Right cardiac atrium (tissue), 5 donors: ENCODE data around the gene PEX3. TPM values are rescaled to one million over a fixed set of nuclear protein-coding genes. Genes with fewer than 3 reads are reported as not detected.
A peak's percentile ranks its signal among the peaks of the same experiment; 100 is the strongest.

ENCODE experiments used
- ATAC-seq, 2 donors: fragments of 200-7000 bp; cut with Tn5 transposase; one replicate each; pipeline versions ENCODE4 v1.8.0 to v1.9.1; 2020; ENCODE audit warnings: moderate library complexity in 2 of 2, mild to moderate bottlenecking in 1 of 2
- DNase-seq, 3 donors: peaks; one replicate each; pipeline ENCODE4 v3.0.0-alpha.2; 2020
- H3K27ac ChIP-seq: one replicate; pipeline ENCODE4 v1.5.1; 2013; ENCODE audit warnings: mild to moderate bottlenecking, low read length, control low read depth, moderate library complexity
- H3K27me3 ChIP-seq: one replicate; pipeline ENCODE4 v1.6.1; 2013; ENCODE audit not compliant: control insufficient read depth, insufficient read depth
- H3K4me1 ChIP-seq: one replicate; pipeline ENCODE4 v1.6.1; 2013; ENCODE audit warnings: low read length; ENCODE audit not compliant: control insufficient read depth, insufficient read depth
- H3K4me3 ChIP-seq: one replicate; pipeline ENCODE4 v1.5.1; 2013; ENCODE audit warnings: low read length, control low read depth
- H3K9me3 ChIP-seq: one replicate; pipeline ENCODE4 v1.6.1; 2013; ENCODE audit warnings: low read length; ENCODE audit not compliant: control insufficient read depth
- whole genome bisulfite sequencing: extraction: QIAGEN DNeasy Blood & Tissue Kit; methylation state at CpG from one replicate; pipeline ENCODE4 v1.1.7; 2013; 5-methylcytosine and 5-hydroxymethylcytosine counted together
- intact Hi-C, 4 donors: fragments of 100-400 bp; cut with DNase I; formaldehyde crosslinking; loops; one replicate each; pipeline versions ENCODE4 v1.11.0 to v1.14.0; 2022 to 2023
- long read RNA-seq, 4 donors: library from polyadenylated mRNA; unstranded; transcript quantifications; one replicate each; pipeline ENCODE4 v2.0.0, GENCODE V29; 2020 to 2021
- polyA plus RNA-seq: library from polyadenylated mRNA; stranded (reverse); fragments of 200-250 nt; gene quantifications from one replicate; pipeline ENCODE4 v1.2.3, GENCODE V29; 2013
- total RNA-seq, 4 donors: library from RNA; stranded (reverse); fragmentation: NEBNext Ultra II Directional; extraction: Animal tissue kit (Norgen Biotek cat#: 25700); gene quantifications; one replicate each; pipeline ENCODE4 v1.2.1, GENCODE V29; 2021
- donor health status: healthy with polysubstance abuse.
- donor health status: DM: no; HTN: yes; CAD: no.
- donor health status: DM: no; HTN: no; CAD: no.
- donor health status: DM: no; HTN: yes; CAD: no; lungs with severe emphysema.
- donor health status: DM: yes; HTN: yes; CAD: no.

The PEX3 gene, protein sequence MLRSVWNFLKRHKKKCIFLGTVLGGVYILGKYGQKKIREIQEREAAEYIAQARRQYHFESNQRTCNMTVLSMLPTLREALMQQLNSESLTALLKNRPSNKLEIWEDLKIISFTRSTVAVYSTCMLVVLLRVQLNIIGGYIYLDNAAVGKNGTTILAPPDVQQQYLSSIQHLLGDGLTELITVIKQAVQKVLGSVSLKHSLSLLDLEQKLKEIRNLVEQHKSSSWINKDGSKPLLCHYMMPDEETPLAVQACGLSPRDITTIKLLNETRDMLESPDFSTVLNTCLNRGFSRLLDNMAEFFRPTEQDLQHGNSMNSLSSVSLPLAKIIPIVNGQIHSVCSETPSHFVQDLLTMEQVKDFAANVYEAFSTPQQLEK
- total RNA-seq (10 to 100 TPM; 17.0 to 22.0 (median 20.4) TPM), polyA plus RNA-seq (11.9 TPM)
- long read RNA-seq, donor 1, transcript PEX3-201 (12 exons, 1,969 nt) = major isoform, 46 of 48 reads
- long read RNA-seq, donor 1, partial matches to known transcripts = 1 of 48 reads
- long read RNA-seq, donor 1, other reads (novel, unspliced or antisense) = 1 of 48 reads
- long read RNA-seq, donor 2, transcript PEX3-201 (12 exons, 1,969 nt) = major isoform, 14 of 15 reads
- long read RNA-seq, donor 2, partial matches to known transcripts = 0 of 15 reads
- long read RNA-seq, donor 2, other reads (novel, unspliced or antisense) = 1 of 15 reads
- long read RNA-seq, donor 3, transcript PEX3-201 (12 exons, 1,969 nt) = major isoform, 105 of 125 reads
- long read RNA-seq, donor 3, partial matches to known transcripts = 11 of 125 reads
- long read RNA-seq, donor 3, other reads (novel, unspliced or antisense) = 9 of 125 reads
- long read RNA-seq, donor 4, transcript PEX3-201 (12 exons, 1,969 nt) = major isoform, 21 of 21 reads
- long read RNA-seq, donor 4, partial matches to known transcripts = 0 of 21 reads
- long read RNA-seq, donor 4, other reads (novel, unspliced or antisense) = 0 of 21 reads

DNA sequence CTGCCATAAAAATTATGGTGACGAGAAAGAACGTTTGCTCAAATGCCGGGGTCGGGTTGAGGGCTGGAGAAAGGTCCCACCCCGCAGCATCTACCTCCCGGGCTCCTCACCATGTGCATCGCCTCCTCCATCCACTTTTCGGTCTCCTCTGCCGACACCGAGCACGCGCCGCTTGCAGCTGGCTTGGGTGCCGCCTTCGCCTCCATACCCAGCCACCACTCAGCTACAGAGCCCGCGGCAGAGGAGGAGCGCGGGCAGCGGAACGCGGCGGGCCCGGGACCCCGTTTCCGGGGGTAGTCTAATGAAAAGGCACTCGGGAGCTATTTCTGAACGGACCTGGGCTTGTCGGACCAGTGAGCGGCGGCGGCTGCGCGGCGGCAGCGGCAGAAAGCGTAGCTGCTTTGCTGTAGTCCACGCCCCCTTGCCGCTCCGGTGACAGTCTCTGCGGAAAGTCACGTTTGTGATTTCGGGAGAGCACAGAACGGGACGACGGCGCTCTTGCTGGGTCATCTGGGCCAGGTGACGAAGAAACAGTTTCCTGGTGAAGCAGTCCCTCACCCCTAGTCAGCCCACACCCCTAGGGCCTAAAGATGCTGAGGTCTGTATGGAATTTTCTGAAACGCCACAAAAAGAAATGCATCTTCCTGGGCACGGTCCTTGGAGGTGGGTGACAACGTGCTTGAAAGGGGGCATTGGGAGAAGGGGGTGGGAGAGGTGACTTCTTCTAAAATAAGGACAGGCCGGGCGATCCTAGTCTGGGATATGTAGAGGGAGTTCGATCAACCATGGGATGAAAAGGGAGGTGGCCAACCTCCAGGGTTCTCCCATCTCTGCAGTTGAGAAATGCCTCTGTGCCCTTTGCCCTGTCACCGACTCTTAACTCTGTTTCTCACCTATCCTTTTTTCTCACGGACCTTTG lies at the start of gene PEX3, which contains the start of gene ADAT2:
Gene PEX3, plus strand, starts transcription at position 353 of the 919 bp plus-strand sequence. Its CDS starts 238 bp downstream, at position 591.
Gene ADAT2, minus strand, starts transcription at position 243 of the 919 bp plus-strand sequence. Its CDS starts 37 bp downstream, at position 206.
- H3K27me3 ChIP-seq = no peaks in the 10 kb centered on the region
- intact Hi-C loops = no loop called here
- DNase-seq (peak; percentile 93 to 96 (median 96)), ATAC-seq (peak; percentile 99 to 100)
- WGBS = under 1% methylated on average over 56 of the region's 56 CpGs
- H3K4me3 ChIP-seq = peak within 1 kb of the TSS; percentile 93
- H3K9me3 ChIP-seq = no peaks in the 10 kb centered on the region
- peaks cover 2% of the 10 kb centered on the region for H3K4me1 ChIP-seq
- H3K27ac ChIP-seq = peak within 1 kb of the TSS; percentile 28

DNA sequence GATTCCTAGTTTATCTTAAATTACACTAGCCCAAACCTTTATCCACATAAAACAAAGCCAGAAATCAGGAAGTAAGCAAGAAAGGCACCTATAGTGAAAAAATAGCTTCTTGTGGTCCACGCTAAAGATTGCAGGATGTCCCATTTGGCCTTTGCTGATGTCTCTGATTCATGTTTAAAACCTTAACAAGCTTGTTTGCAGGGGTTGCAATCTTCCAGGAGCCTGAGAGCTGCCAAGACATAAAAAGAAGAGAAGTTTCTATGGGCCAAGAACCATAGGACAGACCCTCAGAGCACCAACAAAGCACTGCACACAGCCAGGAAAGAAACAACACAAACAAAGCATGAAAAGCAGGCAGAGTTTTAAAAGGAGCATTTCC lies 49.5 kb upstream of the PEX3 start:
- H3K4me3 ChIP-seq = no peak overlapping the region
- DNase-seq = no peak
- H3K9me3 ChIP-seq = no peaks in the 10 kb centered on the region
- peaks cover 2% of the 10 kb centered on the region for H3K4me1 ChIP-seq
- 54% methylated on average over 1 of the region's 1 CpG for WGBS
- no peaks in the 10 kb centered on the region for H3K27me3 ChIP-seq
- H3K27ac ChIP-seq = no peak overlapping the region
- no peak for ATAC-seq
- intact Hi-C loops = no loop called here

DNA sequence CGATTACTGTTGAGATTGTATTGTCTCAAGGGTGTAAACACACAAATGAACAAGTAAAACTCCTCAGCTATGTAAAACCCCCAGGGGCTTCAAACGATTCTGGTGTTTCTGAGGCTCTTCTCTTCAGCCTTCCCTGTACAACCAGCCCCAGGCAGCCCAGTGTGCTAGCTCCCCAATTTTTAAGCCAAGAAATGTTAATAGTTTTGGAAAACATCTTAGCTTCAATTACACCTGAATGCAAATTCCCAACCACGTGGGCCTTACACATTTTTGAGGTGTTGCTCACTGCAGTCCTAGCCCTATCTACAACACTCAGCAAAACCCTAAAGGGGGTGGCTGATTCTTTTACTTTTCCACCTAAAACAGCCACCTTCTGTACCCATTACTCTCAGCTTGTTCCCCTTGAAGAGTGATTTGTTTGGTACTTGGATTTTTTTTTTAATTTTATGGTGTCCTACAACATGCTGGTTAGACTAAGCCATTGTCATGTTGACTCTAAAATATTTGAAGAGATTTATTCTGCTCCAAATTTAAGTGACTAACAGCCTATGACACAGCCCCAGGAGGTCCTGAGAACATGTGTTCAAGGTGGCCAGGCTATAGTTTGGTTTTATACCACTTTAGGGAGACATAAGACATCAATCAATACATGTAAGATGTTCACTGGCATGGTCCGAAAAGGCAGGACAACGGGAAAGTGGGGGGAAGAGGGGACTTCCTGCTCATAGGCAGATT lies 48.8 kb upstream of the PEX3 start:
- intact Hi-C loops = no loop called here
- DNase-seq (no peak), ATAC-seq (no peak)
- Histone ChIP-seq H3K27ac (no peak overlapping the region), H3K4me3 (no peak overlapping the region), H3K4me1 (peaks cover 2% of the 10 kb centered on the region), H3K9me3 (no peaks in the 10 kb centered on the region), H3K27me3 (no peaks in the 10 kb centered on the region)
- 86% methylated on average over 5 of the region's 5 CpGs for WGBS

DNA sequence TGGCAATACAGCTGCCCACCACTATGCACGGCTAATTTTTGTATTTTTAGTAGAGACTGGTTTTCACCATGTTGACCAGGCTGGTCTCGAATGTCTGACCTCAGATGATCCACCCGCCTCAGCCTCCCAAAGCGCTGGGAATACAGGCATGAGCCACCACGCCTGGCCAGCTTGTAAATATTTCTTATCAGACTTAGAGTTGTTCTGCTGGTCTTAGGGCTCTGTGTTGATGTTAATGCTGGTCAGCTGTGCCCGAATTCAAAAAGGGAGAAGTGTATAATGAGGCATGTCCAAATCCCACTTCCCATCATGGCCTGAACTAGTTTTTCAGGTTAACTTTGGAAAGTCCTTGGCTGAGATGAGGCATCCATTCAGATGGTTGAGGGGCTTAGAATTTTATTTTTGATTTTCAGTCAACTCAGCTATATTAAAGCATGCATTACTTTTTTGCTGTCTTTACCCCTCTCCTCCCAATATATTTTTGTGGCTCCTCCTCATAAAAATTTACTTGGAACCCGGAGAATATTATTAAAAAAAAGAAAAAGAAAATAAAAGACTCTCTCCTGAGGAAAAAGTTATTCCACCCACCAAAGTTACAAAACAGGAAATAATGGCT lies 47.8 kb upstream of the PEX3 start:
- Histone ChIP-seq H3K4me3 (no peak overlapping the region), H3K9me3 (no peaks in the 10 kb centered on the region), H3K27me3 (no peaks in the 10 kb centered on the region), H3K4me1 (no peaks in the 10 kb centered on the region), H3K27ac (no peak overlapping the region)
- intact Hi-C loops = no loop called here
- WGBS = 91% methylated on average over 7 of the region's 7 CpGs
- DNase-seq = no peak
- no peak for ATAC-seq

DNA sequence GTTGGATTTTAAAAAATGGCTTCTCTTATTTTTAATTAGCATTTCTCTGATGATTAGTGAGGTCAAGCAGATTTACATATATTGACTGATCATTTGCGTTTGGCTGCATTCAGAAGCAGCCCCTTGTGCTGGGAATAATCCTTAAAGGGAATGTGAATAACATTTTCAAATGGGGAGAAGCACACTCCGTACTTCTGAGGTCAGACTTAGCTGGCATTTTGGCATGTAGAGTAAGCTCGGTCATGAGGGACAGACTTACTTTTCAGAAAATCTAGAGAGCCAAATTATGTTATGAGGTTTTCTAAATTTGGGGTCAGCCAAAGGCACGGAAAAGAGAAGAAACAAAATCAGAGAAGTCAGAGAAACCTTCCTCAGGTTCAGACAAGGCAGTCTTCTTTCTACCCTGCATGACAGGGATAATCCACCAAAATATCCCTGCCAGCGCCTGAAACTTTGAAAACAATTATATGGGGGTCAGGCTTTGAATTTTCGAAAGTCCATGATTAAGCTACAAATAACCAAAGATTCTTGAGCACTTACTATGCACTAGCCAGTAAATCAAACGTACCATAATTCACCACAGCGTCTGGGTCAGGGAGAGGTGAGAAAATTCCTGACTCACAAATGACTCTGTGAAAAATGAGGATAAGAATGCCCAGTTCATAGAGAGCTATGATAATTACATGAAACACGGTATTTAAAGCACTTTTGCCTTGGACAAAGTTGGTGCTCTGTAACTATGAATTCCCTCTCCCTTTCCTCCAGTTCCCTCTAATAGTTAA lies 45.0 kb upstream of the PEX3 start:
- H3K4me3 ChIP-seq = no peak overlapping the region
- DNase-seq (no peak), ATAC-seq (no peak)
- H3K27ac ChIP-seq = no peak overlapping the region
- 77% methylated on average over 9 of the region's 9 CpGs for WGBS
- H3K9me3 ChIP-seq = no peaks in the 10 kb centered on the region
- H3K27me3 ChIP-seq = no peaks in the 10 kb centered on the region
- intact Hi-C loops = no loop called here
- H3K4me1 ChIP-seq = no peaks in the 10 kb centered on the region

DNA sequence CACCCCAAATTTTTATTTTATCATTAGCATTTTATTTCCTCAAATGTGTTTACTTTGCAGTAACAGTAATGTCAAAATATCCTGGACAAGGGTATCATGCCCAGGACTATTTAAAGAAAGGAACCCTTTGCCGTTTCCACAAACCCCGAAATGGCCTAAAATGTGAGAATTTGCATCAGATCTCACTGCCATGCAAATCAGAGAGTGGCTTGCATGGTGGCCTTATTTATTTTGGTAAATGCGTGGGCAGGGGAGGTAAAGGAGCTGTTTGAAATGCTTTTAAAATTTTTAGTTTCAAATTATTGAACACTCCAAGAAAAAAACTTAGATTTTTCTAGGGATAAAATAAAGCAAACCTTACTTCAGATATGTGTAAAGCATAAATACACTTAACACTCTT lies 43.9 kb upstream of the PEX3 start:
- no peak for DNase-seq
- Histone ChIP-seq H3K9me3 (no peaks in the 10 kb centered on the region), H3K27me3 (no peaks in the 10 kb centered on the region), H3K27ac (no peak overlapping the region), H3K4me3 (no peak overlapping the region), H3K4me1 (no peaks in the 10 kb centered on the region)
- 89% methylated on average over 3 of the region's 3 CpGs for WGBS
- ATAC-seq = no peak
- intact Hi-C loops = no loop called here

DNA sequence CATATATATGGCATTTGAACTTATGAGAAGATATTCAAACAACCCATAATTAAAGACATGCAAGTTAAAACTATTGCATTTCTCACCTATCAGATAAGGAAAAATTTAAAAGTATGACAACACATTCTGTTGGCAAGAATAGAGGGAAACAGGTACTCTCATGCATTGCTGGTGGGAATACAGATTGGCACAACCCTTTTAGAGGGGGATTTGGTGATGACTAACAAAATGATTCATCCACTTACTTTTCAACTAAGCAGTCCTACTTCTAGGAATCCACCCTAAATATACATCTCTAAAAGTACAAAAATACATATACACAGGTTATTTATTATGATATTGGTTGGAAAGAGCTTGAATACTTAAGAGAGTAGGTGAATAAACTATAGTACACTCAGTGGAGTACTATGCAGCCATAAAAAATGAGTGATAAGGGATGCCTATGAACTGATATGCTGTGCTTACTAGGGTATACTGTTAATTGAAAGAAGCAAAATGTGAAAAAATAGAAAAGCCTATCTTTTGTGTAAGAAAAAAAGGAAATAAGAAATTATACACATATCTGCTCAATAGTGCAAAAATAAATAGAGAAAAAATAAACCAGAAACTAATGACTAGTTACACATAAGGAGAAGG lies 42.3 kb upstream of the PEX3 start:
- DNase-seq = no peak
- intact Hi-C loops = no loop called here

DNA sequence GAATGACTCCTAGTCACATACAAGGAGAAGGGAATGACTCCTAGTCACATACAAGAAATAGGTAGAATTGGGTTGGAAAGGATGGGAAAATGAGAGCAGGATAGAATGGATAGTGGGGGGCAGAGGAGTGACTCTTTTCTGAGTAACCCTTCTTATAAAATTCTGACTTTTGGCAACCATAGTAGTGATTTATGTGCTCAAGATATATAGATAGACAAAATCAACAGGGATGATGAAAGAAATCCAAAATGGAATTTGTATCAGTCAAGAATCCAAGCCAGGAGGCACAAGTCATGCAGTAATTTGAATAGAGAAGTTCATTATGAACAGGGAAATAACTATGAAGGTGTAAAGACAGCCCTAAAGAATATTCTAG lies 41.8 kb upstream of the PEX3 start:
- Histone ChIP-seq H3K27me3 (no peaks in the 10 kb centered on the region), H3K4me3 (no peak overlapping the region), H3K27ac (no peak overlapping the region), H3K4me1 (no peaks in the 10 kb centered on the region), H3K9me3 (no peaks in the 10 kb centered on the region)
- intact Hi-C loops = no loop called here
- DNase-seq = no peak
- no peak for ATAC-seq

More for the DNA sequence above, 42.3 kb upstream of the PEX3 start:
- H3K4me1 ChIP-seq = no peaks in the 10 kb centered on the region
- H3K27ac ChIP-seq = no peak overlapping the region
- no peak for ATAC-seq
- H3K4me3 ChIP-seq = no peak overlapping the region
- no peaks in the 10 kb centered on the region for H3K27me3 ChIP-seq
- H3K9me3 ChIP-seq = no peaks in the 10 kb centered on the region

DNA sequence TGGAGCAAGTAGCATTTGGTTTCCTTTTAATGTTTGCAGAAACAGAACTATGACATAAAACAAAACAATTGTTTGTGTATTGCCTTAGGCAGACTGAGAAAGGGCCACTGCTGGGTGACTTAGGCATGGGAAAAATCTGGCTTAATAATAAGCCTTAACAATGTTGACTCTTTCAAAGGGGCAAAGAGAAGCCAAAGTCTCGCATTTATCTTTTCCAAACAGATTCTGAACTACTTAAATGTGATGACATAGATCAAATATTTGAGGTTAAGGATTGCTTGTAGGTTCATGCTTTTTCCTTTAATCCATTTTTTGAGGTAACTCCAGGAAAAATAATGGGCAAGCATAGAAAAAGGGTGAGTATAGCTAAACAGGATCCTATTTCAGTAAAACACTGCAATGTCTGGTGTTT lies 39.7 kb upstream of the PEX3 start:
- intact Hi-C loops = no loop called here
- no peaks in the 10 kb centered on the region for H3K27me3 ChIP-seq
- WGBS = 59% methylated on average over 1 of the region's 1 CpG

More for the DNA sequence above, 39.7 kb upstream of the PEX3 start:
- no peak for ATAC-seq
- DNase-seq = no peak
- Histone ChIP-seq H3K4me1 (no peaks in the 10 kb centered on the region), H3K4me3 (no peak overlapping the region), H3K9me3 (no peaks in the 10 kb centered on the region), H3K27ac (no peak overlapping the region)
